K562 (cell line): ENCODE data around the gene SAMD8. TPM values are rescaled to one million over a fixed set of nuclear protein-coding genes. Genes with fewer than 3 reads are reported as not detected.

ENCODE experiments used
- ATAC-seq: fragments of 200-7000 bp; cut with Tn5 transposase; 3 replicates; pipeline ENCODE4 v1.9.1; 2020; ENCODE audit warnings: moderate library complexity
- BruUV-seq: library from RNA; stranded (reverse); fragments of 400-500 nt; replicated peaks from 2 replicates; lab custom pipeline; 2021; lab: Mats Ljungman, UMichigan
- CTCF ChIA-PET: fragments of 300-600 bp; formaldehyde crosslinking; extraction: SDS; loops from one replicate; lab custom pipeline; 2021; ENCODE audit warnings: low intra/inter-chr PET ratio; lab: Yijun Ruan, JAX
- POLR2A ChIA-PET: fragments of 300-600, 350-650 bp; sonication (Branson Sonifier 250); formaldehyde crosslinking; extraction: SDS; loops from one replicate; lab custom pipeline; 2021; ENCODE audit warnings: antibody characterized with exemption, inconsistent platforms; lab: Yijun Ruan, JAX
- DNase-seq, 4 experiments: peaks; one replicate each; pipeline versions ENCODE4 v3.0.0 to v3.0.0-alpha.2; 2011 to 2018; ENCODE audit warnings: low spot score in 3 of 4, mixed read lengths in 3 of 4; ENCODE audit errors: extremely low read depth in 1 of 4
- FAIRE-seq: peaks from 2 replicates; lab custom pipeline; 2011; peaks lifted over from hg19 to GRCh38; lab: Jason Lieb, UNC
- H2AFZ ChIP-seq: 2 replicates; pipeline ENCODE4 v1.6.0; 2011; ENCODE audit warnings: low read depth, low read length, control low read depth, inconsistent platforms
- H3K27ac ChIP-seq: fragments of 200-600 bp; 3 replicates; pipeline ENCODE4 v1.8.0; 2011; ENCODE audit warnings: low read depth, mild to moderate bottlenecking, control low read depth, inconsistent platforms, low read length, moderate library complexity, mixed read lengths; ENCODE audit errors: extremely low read depth
- H3K27me3 ChIP-seq, 2 experiments: fragments of 300-600 bp in 1 of 2; 2 replicates in 1 of 2; 3 replicates in 1 of 2; pipeline versions ENCODE4 v1.6.0 to v1.8.0; 2011; ENCODE audit warnings: inconsistent platforms in 2 of 2, low read length in 2 of 2, mild to moderate bottlenecking in 1 of 2, mixed read lengths in 1 of 2, moderate library complexity in 1 of 2; ENCODE audit not compliant: control insufficient read depth in 2 of 2, insufficient read depth in 2 of 2
- H3K36me3 ChIP-seq: fragments of 300-600 bp; 3 replicates; pipeline ENCODE4 v1.8.0; 2011; ENCODE audit warnings: mild to moderate bottlenecking, low read length, inconsistent platforms; ENCODE audit not compliant: control insufficient read depth, insufficient read depth
- H3K4me1 ChIP-seq, 2 experiments: fragments of 200-600 bp in 1 of 2; replicated peaks in 1 of 2; 2 replicates in 1 of 2; 3 replicates in 1 of 2; pipeline versions ENCODE4 v1.5.1 to v1.8.0; 2011; ENCODE audit warnings: inconsistent platforms in 2 of 2, low read length in 2 of 2, mild to moderate bottlenecking in 1 of 2, mixed read lengths in 1 of 2, moderate library complexity in 1 of 2; ENCODE audit not compliant: control insufficient read depth in 2 of 2, insufficient read depth in 2 of 2
- H3K4me2 ChIP-seq: 2 replicates; pipeline ENCODE4 v1.6.1; 2011; ENCODE audit warnings: low read length, control low read depth, inconsistent platforms, mixed read lengths; ENCODE audit not compliant: insufficient read depth
- H3K4me3 ChIP-seq: fragments of 200-600 bp; sonication (generic), shearing (Covaris generic); 2 replicates; pipeline ENCODE4 v1.5.1; 2016; ENCODE audit warnings: control low read depth, inconsistent platforms
- H3K79me2 ChIP-seq: fragments of 200-600 bp; 3 replicates; pipeline ENCODE4 v1.8.0; 2011; ENCODE audit warnings: low read length, inconsistent platforms; ENCODE audit not compliant: control insufficient read depth, insufficient read depth
- H3K9ac ChIP-seq, 2 experiments: 2 replicates each; pipeline versions ENCODE4 v1.6.0 to v1.6.1; 2011; ENCODE audit warnings: low read depth in 2 of 2, low read length in 2 of 2, control low read depth in 1 of 2, inconsistent platforms in 1 of 2, mild to moderate bottlenecking in 1 of 2, mixed read lengths in 1 of 2; ENCODE audit not compliant: insufficient read depth in 1 of 2
- H3K9me1 ChIP-seq: one replicate; pipeline ENCODE4 v1.6.0; 2011; ENCODE audit warnings: inconsistent platforms, mild to moderate bottlenecking, low read length, moderate library complexity; ENCODE audit not compliant: control insufficient read depth, insufficient read depth
- H3K9me3 ChIP-seq: replicated peaks from 2 replicates; pipeline ENCODE4 v1.5.1; 2011; ENCODE audit warnings: low read depth, low read length, inconsistent platforms; ENCODE audit not compliant: control insufficient read depth, insufficient read depth
- H4K20me1 ChIP-seq: replicated peaks from 2 replicates; pipeline ENCODE4 v1.6.1; 2011; ENCODE audit warnings: low read length, inconsistent platforms, mixed read lengths; ENCODE audit not compliant: control insufficient read depth, insufficient read depth
- FOSL1 ChIP-seq: fragments of 200-800 bp; sonication (Bioruptor generic); conservative IDR thresholded peaks from 2 replicates; pipeline ENCODE4 v1.6.1; 2016; ENCODE audit warnings: missing genetic modification characterization, missing compliant biosample characterization
- RBM17 ChIP-seq: fragments of 200-400 bp; formaldehyde crosslinking; IDR thresholded peaks from 2 replicates; pipeline ENCODE4 v1.6.1; 2017; ENCODE audit warnings: low read depth, mild to moderate bottlenecking, low read length, borderline replicate concordance
- SAP30 ChIP-seq: fragments of 200-600 bp; sonication (generic); IDR thresholded peaks from 2 replicates; pipeline ENCODE4 v1.6.1; 2012; ENCODE audit warnings: borderline replicate concordance, low read depth, mild to moderate bottlenecking, moderate library complexity, low read length, control low read depth, inconsistent platforms; ENCODE audit not compliant: insufficient read depth, poor library complexity, severe bottlenecking
- ZNF551 ChIP-seq: fragments of 250-450 bp; sonication (Bioruptor Pico); IDR thresholded peaks from 2 replicates; pipeline ENCODE4 v1.5.0; 2021; ENCODE audit warnings: mild to moderate bottlenecking, moderate library complexity
- WGBS: fragments of 100-300 bp; shearing (Covaris generic); methylation state at CpG from one replicate; pipeline ENCODE4 v1.1.6; 2016; ENCODE audit warnings: low coverage, mixed read lengths; ENCODE audit not compliant: insufficient coverage; ENCODE audit errors: missing lambda C conversion rate; 5-methylcytosine and 5-hydroxymethylcytosine counted together
- in situ Hi-C: fragments of 300-500 bp; cut with MboI; formaldehyde crosslinking; loops from 4 replicates; pipeline ENCODE4 v1.15.0; 2018; ENCODE audit warnings: inconsistent platforms, mixed read lengths
- intact Hi-C: fragments of 100-400 bp; cut with micrococcal nuclease; formaldehyde crosslinking; loops from 2 replicates; pipeline ENCODE4 v1.14.2; 2022
- polyA plus RNA-seq, 8 experiments: library from polyadenylated mRNA; depleted of rRNA in 4 of 8; stranded (reverse) in 5 of 8; unstranded in 3 of 8; fragments of >200 nt; fragmentation: Nextera tagmentation in 2 of 8; fragmentation: Illumina TruSeq in 1 of 8; extraction: Ambion mirVana in 2 of 8; extraction: Trizol in 1 of 8; gene quantifications; 2 replicates each; pipeline versions ENCODE4 v1.2.1 to v1.2.3, GENCODE V29; 2011 to 2014; ENCODE audit warnings: inconsistent platforms in 1 of 8, missing spikeins in 1 of 8
- total RNA-seq, 7 experiments: library from RNA; depleted of rRNA in 6 of 7; stranded (reverse); fragments of >200 nt in 6 of 7; fragmentation: Illumina TruSeq in 2 of 7; extraction: Trizol in 2 of 7; gene quantifications; 2 replicates each; pipeline versions ENCODE4 v1.2.1 to v1.2.3, GENCODE V29; 2011 to 2021; ENCODE audit warnings: low replicate concordance in 1 of 7
- TF ChIP-seq, protein P1 (sequence below): fragments of 250-450 bp; sonication (Bioruptor Pico); IDR thresholded peaks from 2 replicates; pipeline ENCODE4 v1.8.0; 2022; ENCODE audit warnings: moderate library complexity, mild to moderate bottlenecking, inconsistent platforms
- TF ChIP-seq, protein P2 (sequence below), 2 experiments: IDR thresholded peaks; 2 replicates each; pipeline ENCODE4 v1.6.1; 2012; ENCODE audit warnings: improper control_type of control experiment in 2 of 2, low read depth in 2 of 2, low read length in 2 of 2, borderline replicate concordance in 1 of 2
- TF ChIP-seq, protein P3 (sequence below): sonication (generic); IDR thresholded peaks from 2 replicates; pipeline ENCODE4 v1.6.1; 2016

Gene SAMD8
- total and polyA plus RNA-seq, 9 of the 15 experiments (the other 6 are each of a cell fraction or from before 2014, with no cell fraction given) = 2.7 to 16.1 (median 6.2) TPM

DNA sequence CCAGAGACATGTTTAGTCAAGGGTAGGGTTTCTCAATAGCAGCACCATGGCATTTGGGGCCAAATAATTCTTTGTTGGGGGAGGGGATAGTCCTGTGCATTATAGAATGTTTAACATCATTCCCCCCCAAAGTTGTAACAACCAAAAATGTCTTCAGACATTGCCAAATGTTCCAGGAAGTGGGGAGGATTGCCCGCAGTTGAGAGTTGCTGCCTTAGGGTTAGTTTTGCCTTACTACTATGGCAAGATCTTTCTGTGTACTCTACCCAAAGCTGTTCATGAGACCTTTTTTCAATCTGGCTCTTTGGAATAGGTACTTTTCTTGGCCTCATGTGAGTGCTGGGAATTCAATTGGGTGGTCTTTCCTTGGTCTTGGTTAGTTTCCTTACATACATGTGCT lies 34.1 kb downstream of the SAMD8 start:
- no peak for ATAC-seq
- H2AFZ ChIP-seq = no peak overlapping the region
- H3K36me3 ChIP-seq = peaks cover 4% of the 10 kb centered on the region
- POLR2A ChIA-PET = interaction anchor here (2.2 kb wide), 1 partner anchor 15 kb away, joined by 6 read pairs; no protein-coding TSS in a partner anchor
- no peak overlapping the region for H3K4me3 ChIP-seq
- 59% methylated on average over 1 of the region's 1 CpG for WGBS
- no peaks in the 10 kb centered on the region for H3K27me3 ChIP-seq
- no peak for DNase-seq
- peaks cover 0 to 3% of the 10 kb centered on the region in 2 experiments; a peak in 3 of 5 replicates for H3K4me1 ChIP-seq
- H3K9me1 ChIP-seq = no peaks in the 10 kb centered on the region
- no peaks in the 10 kb centered on the region for H4K20me1 ChIP-seq
- no peaks in the 10 kb centered on the region for H3K9me3 ChIP-seq
- in situ Hi-C loops (no loop called here), intact Hi-C loops (no loop called here)
- no peak overlapping the region for H3K9ac ChIP-seq
- BruUV-seq = no TSS peak
- peaks cover 16% of the 10 kb centered on the region for H3K79me2 ChIP-seq
- no peak overlapping the region for H3K27ac ChIP-seq
- no peak for FAIRE-seq
- TF ChIP-seq, protein P1, sequence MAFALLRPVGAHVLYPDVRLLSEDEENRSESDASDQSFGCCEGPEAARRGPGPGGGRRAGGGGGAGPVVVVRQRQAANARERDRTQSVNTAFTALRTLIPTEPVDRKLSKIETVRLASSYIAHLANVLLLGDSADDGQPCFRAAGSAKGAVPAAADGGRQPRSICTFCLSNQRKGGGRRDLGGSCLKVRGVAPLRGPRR = no peak
- TF ChIP-seq ZNF551 (no peak), FOSL1 (tag) (no peak), SAP30 (no peak), RBM17 (no peak)
- TF ChIP-seq, protein P2, sequence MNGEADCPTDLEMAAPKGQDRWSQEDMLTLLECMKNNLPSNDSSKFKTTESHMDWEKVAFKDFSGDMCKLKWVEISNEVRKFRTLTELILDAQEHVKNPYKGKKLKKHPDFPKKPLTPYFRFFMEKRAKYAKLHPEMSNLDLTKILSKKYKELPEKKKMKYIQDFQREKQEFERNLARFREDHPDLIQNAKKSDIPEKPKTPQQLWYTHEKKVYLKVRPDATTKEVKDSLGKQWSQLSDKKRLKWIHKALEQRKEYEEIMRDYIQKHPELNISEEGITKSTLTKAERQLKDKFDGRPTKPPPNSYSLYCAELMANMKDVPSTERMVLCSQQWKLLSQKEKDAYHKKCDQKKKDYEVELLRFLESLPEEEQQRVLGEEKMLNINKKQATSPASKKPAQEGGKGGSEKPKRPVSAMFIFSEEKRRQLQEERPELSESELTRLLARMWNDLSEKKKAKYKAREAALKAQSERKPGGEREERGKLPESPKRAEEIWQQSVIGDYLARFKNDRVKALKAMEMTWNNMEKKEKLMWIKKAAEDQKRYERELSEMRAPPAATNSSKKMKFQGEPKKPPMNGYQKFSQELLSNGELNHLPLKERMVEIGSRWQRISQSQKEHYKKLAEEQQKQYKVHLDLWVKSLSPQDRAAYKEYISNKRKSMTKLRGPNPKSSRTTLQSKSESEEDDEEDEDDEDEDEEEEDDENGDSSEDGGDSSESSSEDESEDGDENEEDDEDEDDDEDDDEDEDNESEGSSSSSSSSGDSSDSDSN (IDR thresholded peaks at IDR 0.05; ENCODE audit: borderline replicate concordance in 1 of 2, low read depth in 2 of 2, low read length in 2 of 2) = no peak
- TF ChIP-seq, protein P3, sequence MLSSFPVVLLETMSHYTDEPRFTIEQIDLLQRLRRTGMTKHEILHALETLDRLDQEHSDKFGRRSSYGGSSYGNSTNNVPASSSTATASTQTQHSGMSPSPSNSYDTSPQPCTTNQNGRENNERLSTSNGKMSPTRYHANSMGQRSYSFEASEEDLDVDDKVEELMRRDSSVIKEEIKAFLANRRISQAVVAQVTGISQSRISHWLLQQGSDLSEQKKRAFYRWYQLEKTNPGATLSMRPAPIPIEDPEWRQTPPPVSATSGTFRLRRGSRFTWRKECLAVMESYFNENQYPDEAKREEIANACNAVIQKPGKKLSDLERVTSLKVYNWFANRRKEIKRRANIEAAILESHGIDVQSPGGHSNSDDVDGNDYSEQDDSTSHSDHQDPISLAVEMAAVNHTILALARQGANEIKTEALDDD = no peak
- TF ChIP-seq, all 486 proteins: peak for 0
- no peak overlapping the region for H3K4me2 ChIP-seq
- CTCF ChIA-PET = no interaction called here
